ENCODE measurements around the gene SPRR2B. TPM values are rescaled to one million over a fixed set of nuclear protein-coding genes. Genes with fewer than 3 reads are reported as not detected.
A peak's percentile ranks its signal among the peaks of the same experiment; 100 is the strongest.
"Not testable (repeated sequence)": the region's sequence is repeated elsewhere in the genome, so short reads cannot be mapped to it uniquely, and the experiment has no call there.

The SPRR2B gene
- total and polyA plus RNA-seq, 9 of the 15 experiments (the other 6 are each of a cell fraction or from before 2014, with no cell fraction given): not detected

- CTCF ChIA-PET (ENCODE audit: low intra/inter-chr PET ratio); H4K20me1 ChIP-seq (replicated peaks; ENCODE audit: control insufficient read depth, insufficient read depth, low read length); DNase-seq (ENCODE audit: extremely low read depth in 1 of 4, low spot score in 3 of 4); H3K4me1 ChIP-seq (replicated peaks in 1 of 2; ENCODE audit: control insufficient read depth in 2 of 2, insufficient read depth in 2 of 2, low read length in 2 of 2); H3K9ac ChIP-seq (ENCODE audit: insufficient read depth in 1 of 2, low read depth in 2 of 2, low read length in 2 of 2); H3K9me1 ChIP-seq (ENCODE audit: control insufficient read depth, insufficient read depth, low read length); ATAC-seq; FAIRE-seq; H2AFZ ChIP-seq (ENCODE audit: low read depth, low read length); intact Hi-C loops (cut with micrococcal nuclease); POLR2A ChIA-PET; H3K27me3 ChIP-seq (ENCODE audit: control insufficient read depth in 2 of 2, insufficient read depth in 2 of 2, low read length in 2 of 2); H3K9me3 ChIP-seq (replicated peaks; ENCODE audit: control insufficient read depth, insufficient read depth, low read depth, low read length); in situ Hi-C loops (cut with MboI); BruUV-seq (replicated peaks); H3K27ac ChIP-seq (ENCODE audit: extremely low read depth, low read depth, low read length); H3K4me2 ChIP-seq (ENCODE audit: insufficient read depth, low read length); H3K4me3 ChIP-seq; H3K79me2 ChIP-seq (ENCODE audit: control insufficient read depth, insufficient read depth, low read length); H3K36me3 ChIP-seq (ENCODE audit: control insufficient read depth, insufficient read depth, low read length): not testable (repeated sequence)
- TF ChIP-seq SPI1 (IDR thresholded peaks at IDR 0.05; ENCODE audit: borderline replicate concordance, low read depth, low read length): peak; percentile 91; the same call in 1 of the 2 replicates
- WGBS (ENCODE audit: insufficient coverage, low coverage, missing lambda C conversion rate): 36% methylated on average over 9 of the region's 9 CpGs
Observed at GRCh38 chr1:153022340-153022739, 49.1 kb downstream of the SPRR2B start.

GRCh38 chr1:153021829-153022228 lies 49.6 kb downstream of the SPRR2B start:
- DNase-seq (ENCODE audit: extremely low read depth in 1 of 4, low spot score in 3 of 4); H3K4me2 ChIP-seq (ENCODE audit: insufficient read depth, low read length); H3K9me3 ChIP-seq (replicated peaks; ENCODE audit: control insufficient read depth, insufficient read depth, low read depth, low read length); H4K20me1 ChIP-seq (replicated peaks; ENCODE audit: control insufficient read depth, insufficient read depth, low read length); H3K9ac ChIP-seq (ENCODE audit: insufficient read depth in 1 of 2, low read depth in 2 of 2, low read length in 2 of 2); H3K27ac ChIP-seq (ENCODE audit: extremely low read depth, low read depth, low read length); BruUV-seq (replicated peaks); H2AFZ ChIP-seq (ENCODE audit: low read depth, low read length); POLR2A ChIA-PET; H3K27me3 ChIP-seq (ENCODE audit: control insufficient read depth in 2 of 2, insufficient read depth in 2 of 2, low read length in 2 of 2); FAIRE-seq; ATAC-seq; CTCF ChIA-PET (ENCODE audit: low intra/inter-chr PET ratio); in situ Hi-C loops (cut with MboI); intact Hi-C loops (cut with micrococcal nuclease); H3K36me3 ChIP-seq (ENCODE audit: control insufficient read depth, insufficient read depth, low read length); H3K4me1 ChIP-seq (replicated peaks in 1 of 2; ENCODE audit: control insufficient read depth in 2 of 2, insufficient read depth in 2 of 2, low read length in 2 of 2); H3K79me2 ChIP-seq (ENCODE audit: control insufficient read depth, insufficient read depth, low read length); H3K9me1 ChIP-seq (ENCODE audit: control insufficient read depth, insufficient read depth, low read length); H3K4me3 ChIP-seq: not testable (repeated sequence)
- TF ChIP-seq GTF2A2 (tag; IDR thresholded peaks at IDR 0.05) (0 out of 2 replicates have a peak, but pooled peaks have one; percentile 55), HBP1 (CRISPR knock-in tag; IDR thresholded peaks at IDR 0.05) (peak; percentile 14; the same call in 1 of the 2 replicates), SMAD3 (CRISPR knock-in tag; conservative IDR thresholded peaks at IDR 0.05) (0 out of 2 replicates have a peak, but pooled peaks have one; percentile 54), SMAD4 (CRISPR knock-in tag; conservative IDR thresholded peaks at IDR 0.05) (0 out of 2 replicates have a peak, but pooled peaks have one; percentile 52), DMBX1 (CRISPR knock-in tag; IDR thresholded peaks at IDR 0.05; ENCODE audit: borderline replicate concordance) (peak; percentile 64; the same call in 1 of the 2 replicates)
- WGBS (ENCODE audit: insufficient coverage, low coverage, missing lambda C conversion rate): 0% methylated on average over 2 of the region's 2 CpGs
